ENCODE data around the gene MACROD2.

MACROD2 gene

GRCh38 chr20:14929388-14929787 is 934.1 kb downstream of the MACROD2 start:
- no peak for DNase-seq

GRCh38 chr20:14932040-14932439 is 936.7 kb downstream of the MACROD2 start:
- no peak for DNase-seq

GRCh38 chr20:14935285-14935684 is 940.0 kb downstream of the MACROD2 start:
- DNase-seq = no peak

- no peak for DNase-seq
These were observed 941.7 kb downstream of the MACROD2 start for GRCh38 chr20:14937021-14937420.

GRCh38 chr20:14937846-14938245 is 942.5 kb downstream of the MACROD2 start:
- DNase-seq = no peak

- no peak for DNase-seq
These were observed 952.2 kb downstream of the MACROD2 start for GRCh38 chr20:14947536-14947935.

- no peak for DNase-seq
These were observed 952.6 kb downstream of the MACROD2 start for GRCh38 chr20:14947946-14948345.

GRCh38 chr20:14948416-14948815 is 953.1 kb downstream of the MACROD2 start:
- DNase-seq = peak; percentile 60

- no peak for DNase-seq
These were observed 955.3 kb downstream of the MACROD2 start for GRCh38 chr20:14950633-14951032.

- DNase-seq = no peak
These were observed 955.8 kb downstream of the MACROD2 start for GRCh38 chr20:14951105-14951504.

GRCh38 chr20:14951707-14952418 is 956.5 kb downstream of the MACROD2 start:
- no peak for DNase-seq

- DNase-seq = no peak
These were observed 958.4 kb downstream of the MACROD2 start for GRCh38 chr20:14953736-14954135.

GRCh38 chr20:14955399-14955798 is 960.1 kb downstream of the MACROD2 start:
- DNase-seq = peak; percentile 19

- peak; percentile 63 for DNase-seq
These were observed 960.7 kb downstream of the MACROD2 start for GRCh38 chr20:14956026-14956425.

GRCh38 chr20:14956538-14956937 is 961.2 kb downstream of the MACROD2 start:
- no peak for DNase-seq

- no peak for DNase-seq
These were observed 962.1 kb downstream of the MACROD2 start for GRCh38 chr20:14957402-14957801.

- DNase-seq = no peak
These were observed 963.3 kb downstream of the MACROD2 start for GRCh38 chr20:14958626-14959025.

GRCh38 chr20:14959506-14960475 is 964.5 kb downstream of the MACROD2 start:
- DNase-seq = no peak

GRCh38 chr20:14960831-14961230 is 965.5 kb downstream of the MACROD2 start:
- no peak for DNase-seq

- DNase-seq = no peak
These were observed 967.9 kb downstream of the MACROD2 start for GRCh38 chr20:14963262-14963663.

- DNase-seq = no peak
These were observed 970.9 kb downstream of the MACROD2 start for GRCh38 chr20:14966203-14966602.

GRCh38 chr20:14966808-14967207 is 971.5 kb downstream of the MACROD2 start:
- DNase-seq = no peak

GRCh38 chr20:14972256-14972655 is 976.9 kb downstream of the MACROD2 start:
- DNase-seq = no peak

GRCh38 chr20:14972690-14973089 is 977.4 kb downstream of the MACROD2 start:
- DNase-seq = no peak
